Eye (tissue), 1 donor: ENCODE measurements around the gene LCLAT1.
"Not testable (repeated sequence)": the region's sequence is repeated elsewhere in the genome, so short reads cannot be mapped to it uniquely, and the experiment has no call there.

Source experiments
- DNase-seq: peaks from one replicate; pipeline ENCODE4 v3.0.0-alpha.2; 2015

The LCLAT1 gene

GRCh38 chr2:30612371-30612770 lies 165.3 kb downstream of the LCLAT1 start:
- DNase-seq, result no peak

- no peak for DNase-seq
These were observed 166.0 kb downstream of the LCLAT1 start for GRCh38 chr2:30613001-30613400.

- not testable (repeated sequence) for DNase-seq
These were observed 167.2 kb downstream of the LCLAT1 start for GRCh38 chr2:30614227-30614626.

GRCh38 chr2:30615926-30616325 lies 168.9 kb downstream of the LCLAT1 start:
- DNase-seq, result no peak

- DNase-seq, result no peak
These were observed 173.1 kb downstream of the LCLAT1 start for GRCh38 chr2:30620102-30620501.

GRCh38 chr2:30621836-30622235 lies 174.8 kb downstream of the LCLAT1 start:
- DNase-seq, result no peak

GRCh38 chr2:30622452-30622851 lies 175.4 kb downstream of the LCLAT1 start:
- no peak for DNase-seq

GRCh38 chr2:30625276-30625675 lies 178.2 kb downstream of the LCLAT1 start:
- no peak for DNase-seq

- DNase-seq, result no peak
These were observed 178.7 kb downstream of the LCLAT1 start for GRCh38 chr2:30625701-30626100.

- no peak for DNase-seq
These were observed 179.4 kb downstream of the LCLAT1 start for GRCh38 chr2:30626397-30626796.

GRCh38 chr2:30627151-30627550 lies 180.1 kb downstream of the LCLAT1 start:
- no peak for DNase-seq

GRCh38 chr2:30628341-30628740 lies 181.3 kb downstream of the LCLAT1 start:
- DNase-seq, result no peak

- DNase-seq, result no peak
These were observed 182.8 kb downstream of the LCLAT1 start for GRCh38 chr2:30629866-30630265.

GRCh38 chr2:30631051-30631671 lies 184.1 kb downstream of the LCLAT1 start:
- no peak for DNase-seq

GRCh38 chr2:30633039-30633438 lies 186.0 kb downstream of the LCLAT1 start:
- DNase-seq, result no peak

GRCh38 chr2:30636311-30636710 lies 189.3 kb downstream of the LCLAT1 start:
- DNase-seq, result no peak

- no peak for DNase-seq
These were observed 192.8 kb downstream of the LCLAT1 start for GRCh38 chr2:30639836-30640235.

GRCh38 chr2:30641765-30642345 lies 194.8 kb downstream of the LCLAT1 start:
- no peak for DNase-seq

- DNase-seq, result not testable (repeated sequence)
These were observed 196.0 kb downstream of the LCLAT1 start for GRCh38 chr2:30643013-30643412.

- DNase-seq, result no peak
These were observed 196.6 kb downstream of the LCLAT1 start for GRCh38 chr2:30643674-30644073.

- no peak for DNase-seq
These were observed 198.2 kb downstream of the LCLAT1 start for GRCh38 chr2:30645081-30645744.

- no peak for DNase-seq
These were observed 198.7 kb downstream of the LCLAT1 start for GRCh38 chr2:30645745-30646119.

GRCh38 chr2:30647752-30648457 lies 200.9 kb downstream of the LCLAT1 start:
- DNase-seq, result no peak

- DNase-seq, result no peak
These were observed 202.2 kb downstream of the LCLAT1 start for GRCh38 chr2:30649278-30649677.
